SK-N-SH (cell line): Measurements from ENCODE around the gene PSMA6. TPM values are rescaled to one million over a fixed set of nuclear protein-coding genes. Genes with fewer than 3 reads are reported as not detected.

ENCODE experiments used
- CTCF ChIA-PET: fragments of 300-600, 350-600 bp; formaldehyde crosslinking; extraction: SDS; loops from one replicate; lab custom pipeline; 2021; lab: Yijun Ruan, JAX
- POLR2A ChIA-PET: fragments of 350-600 bp; sonication (Branson Sonifier 250); formaldehyde crosslinking; extraction: SDS; loops from one replicate; lab custom pipeline; 2020; ENCODE audit warnings: antibody characterized with exemption, inconsistent platforms; lab: Yijun Ruan, JAX
- DNase-seq: peaks from one replicate; pipeline ENCODE4 v3.0.0; 2012
- H2AFZ ChIP-seq: fragments of 200-600 bp; sonication (generic); 2 replicates; pipeline ENCODE4 v1.8.1; 2016; ENCODE audit warnings: antibody characterized with exemption, mild to moderate bottlenecking, low read depth
- H3F3A ChIP-seq: fragments of 200-600 bp; sonication (generic); replicated peaks from 2 replicates; pipeline ENCODE3; 2016; ENCODE audit warnings: antibody characterized with exemption, mild to moderate bottlenecking; ENCODE audit not compliant: insufficient read depth
- H3K27ac ChIP-seq, 2 experiments: fragments of 200-500 bp in 1 of 2; fragments of 200-600 bp in 1 of 2; sonication (Bioruptor generic) in 1 of 2; sonication (generic), shearing (Covaris generic) in 1 of 2; 2 replicates each; pipeline versions ENCODE4 v1.5.1 to v1.6.1; 2014 to 2016; ENCODE audit warnings: low read depth in 2 of 2, inconsistent platforms in 1 of 2, low read length in 1 of 2, mild to moderate bottlenecking in 1 of 2, mixed read lengths in 1 of 2
- H3K27me3 ChIP-seq: fragments of 200-600 bp; sonication (generic), shearing (Covaris generic); 2 replicates; pipeline ENCODE4 v1.6.1; 2016; ENCODE audit warnings: mixed run types; ENCODE audit not compliant: insufficient read depth
- H3K36me3 ChIP-seq, 2 experiments: fragments of 200-500 bp in 1 of 2; fragments of 200-600 bp in 1 of 2; sonication (Bioruptor generic) in 1 of 2; sonication (generic) in 1 of 2; replicated peaks in 1 of 2; 2 replicates each; pipeline versions ENCODE3 to v1.5.1; 2014 to 2016; ENCODE audit warnings: low read length in 1 of 2, mild to moderate bottlenecking in 1 of 2; ENCODE audit not compliant: insufficient read depth in 2 of 2, control insufficient read depth in 1 of 2
- H3K4me1 ChIP-seq, 2 experiments: fragments of 200-500 bp in 1 of 2; fragments of 200-600 bp in 1 of 2; sonication (Bioruptor generic) in 1 of 2; sonication (generic), shearing (Covaris generic) in 1 of 2; 2 replicates each; pipeline versions ENCODE4 v1.5.1 to v1.6.1; 2014 to 2016; ENCODE audit warnings: low read depth in 1 of 2, low read length in 1 of 2, mixed run types in 1 of 2; ENCODE audit not compliant: insufficient read depth in 2 of 2, control insufficient read depth in 1 of 2
- H3K4me2 ChIP-seq: fragments of 200-600 bp; sonication (generic), shearing (Covaris generic); 2 replicates; pipeline ENCODE4 v1.6.1; 2017; ENCODE audit warnings: mixed run types
- H3K4me3 ChIP-seq, 2 experiments: fragments of 200-500 bp in 1 of 2; fragments of 200-600 bp in 1 of 2; sonication (Bioruptor generic) in 1 of 2; sonication (generic), shearing (Covaris generic) in 1 of 2; 2 replicates each; pipeline versions ENCODE4 v1.5.1 to v1.8.1; 2014 to 2016; ENCODE audit warnings: low read depth in 2 of 2, inconsistent platforms in 1 of 2, low read length in 1 of 2, mild to moderate bottlenecking in 1 of 2, mixed read lengths in 1 of 2, moderate library complexity in 1 of 2
- H3K79me2 ChIP-seq: fragments of 200-600 bp; sonication (generic); 2 replicates; pipeline ENCODE4 v1.8.1; 2017; ENCODE audit warnings: mild to moderate bottlenecking; ENCODE audit not compliant: insufficient read depth
- H3K9ac ChIP-seq: fragments of 200-600 bp; sonication (generic); 2 replicates; pipeline ENCODE4 v1.6.1; 2017; ENCODE audit warnings: mixed run types
- H3K9me2 ChIP-seq: fragments of 200-600 bp; sonication (generic); 2 replicates; pipeline ENCODE4 v1.6.1; 2017; ENCODE audit warnings: mixed run types
- H3K9me3 ChIP-seq: fragments of 200-600 bp; sonication (generic); 2 replicates; pipeline ENCODE4 v1.6.1; 2017; ENCODE audit warnings: mixed run types, mild to moderate bottlenecking, moderate library complexity
- H4K20me1 ChIP-seq: fragments of 200-600 bp; sonication (generic); 2 replicates; pipeline ENCODE4 v1.6.1; 2017; ENCODE audit warnings: mild to moderate bottlenecking, mixed run types; ENCODE audit not compliant: insufficient read depth
- CHD2 ChIP-seq: fragments of 150-350 bp; IDR thresholded peaks from 2 replicates; pipeline ENCODE4 v1.6.1; 2018; ENCODE audit warnings: low read length; ENCODE audit not compliant: partially characterized antibody
- ELF1 ChIP-seq: IDR thresholded peaks from 2 replicates; pipeline ENCODE4 v1.4.0; 2012
- EP300 ChIP-seq, 2 experiments: IDR thresholded peaks; 2 replicates each; pipeline versions ENCODE4 v1.4.0 to v1.6.1; 2012; ENCODE audit warnings: borderline replicate concordance in 1 of 2, low read depth in 1 of 2, low read length in 1 of 2
- EZH2phosphoT487 ChIP-seq: fragments of 200-600 bp; sonication (generic); IDR thresholded peaks from 2 replicates; pipeline ENCODE4 v1.6.1; 2017; ENCODE audit warnings: low read depth, mixed run types, mild to moderate bottlenecking, antibody characterized with exemption, moderate library complexity, borderline replicate concordance
- GABPA ChIP-seq: IDR thresholded peaks from 2 replicates; pipeline ENCODE4 v1.4.0; 2012; ENCODE audit warnings: low read depth, mild to moderate bottlenecking
- IRF3 ChIP-seq: fragments of 150-350 bp; IDR thresholded peaks from 2 replicates; pipeline ENCODE4 v1.6.1; 2016; ENCODE audit warnings: mild to moderate bottlenecking, low read depth, low read length
- JUND ChIP-seq: IDR thresholded peaks from 2 replicates; pipeline ENCODE4 v1.4.0; 2012
- MAX ChIP-seq: IDR thresholded peaks from 2 replicates; pipeline ENCODE4 v1.4.0; 2012; ENCODE audit warnings: low read depth
- MEF2A ChIP-seq: IDR thresholded peaks from 2 replicates; pipeline ENCODE4 v1.4.0; 2012; ENCODE audit warnings: low read depth, borderline replicate concordance
- NFIC ChIP-seq: IDR thresholded peaks from 2 replicates; pipeline ENCODE4 v1.4.0; 2012; ENCODE audit warnings: borderline replicate concordance
- PBX3 ChIP-seq: IDR thresholded peaks from 2 replicates; pipeline ENCODE4; 2012
- POLR2AphosphoS5 ChIP-seq: IDR thresholded peaks from 2 replicates; pipeline ENCODE4 v1.6.1; 2012; ENCODE audit warnings: low read depth, low read length
- REST ChIP-seq: IDR thresholded peaks from 2 replicates; pipeline ENCODE4 v1.6.1; 2012; ENCODE audit warnings: mild to moderate bottlenecking, low read depth, low read length, moderate library complexity
- RFX5 ChIP-seq: IDR thresholded peaks from 2 replicates; pipeline ENCODE4 v1.6.1; 2012; ENCODE audit warnings: mild to moderate bottlenecking, improper control_type of control experiment, low read length
- SMC3 ChIP-seq: IDR thresholded peaks from 2 replicates; pipeline ENCODE4 v1.6.1; 2012; ENCODE audit warnings: low read depth, low read length, improper control_type of control experiment
- TAF1 ChIP-seq: IDR thresholded peaks from 2 replicates; pipeline ENCODE4 v1.6.1; 2012; ENCODE audit warnings: low read depth, mild to moderate bottlenecking, low read length, moderate library complexity, borderline replicate concordance
- WGBS: methylation state at CpG from one replicate; pipeline ENCODE4 v1.1.6; 2017; ENCODE audit warnings: low lambda C conversion rate; 5-methylcytosine and 5-hydroxymethylcytosine counted together
- polyA plus RNA-seq, 3 experiments: library from polyadenylated mRNA; depleted of rRNA; stranded (reverse); fragments of >200 nt; gene quantifications; 2 replicates each; pipeline ENCODE4 v1.2.3, GENCODE V29; 2012
- TF ChIP-seq, protein P1 (sequence below): fragments of 150-350 bp; IDR thresholded peaks from 2 replicates; pipeline ENCODE4 v1.6.1; 2017; ENCODE audit warnings: antibody characterized with exemption, low read length, low read depth, borderline replicate concordance

Gene PSMA6
- polyA plus RNA-seq, 1 of the 3 experiments (the other 2 are of a cell fraction): 174 TPM

DNA sequence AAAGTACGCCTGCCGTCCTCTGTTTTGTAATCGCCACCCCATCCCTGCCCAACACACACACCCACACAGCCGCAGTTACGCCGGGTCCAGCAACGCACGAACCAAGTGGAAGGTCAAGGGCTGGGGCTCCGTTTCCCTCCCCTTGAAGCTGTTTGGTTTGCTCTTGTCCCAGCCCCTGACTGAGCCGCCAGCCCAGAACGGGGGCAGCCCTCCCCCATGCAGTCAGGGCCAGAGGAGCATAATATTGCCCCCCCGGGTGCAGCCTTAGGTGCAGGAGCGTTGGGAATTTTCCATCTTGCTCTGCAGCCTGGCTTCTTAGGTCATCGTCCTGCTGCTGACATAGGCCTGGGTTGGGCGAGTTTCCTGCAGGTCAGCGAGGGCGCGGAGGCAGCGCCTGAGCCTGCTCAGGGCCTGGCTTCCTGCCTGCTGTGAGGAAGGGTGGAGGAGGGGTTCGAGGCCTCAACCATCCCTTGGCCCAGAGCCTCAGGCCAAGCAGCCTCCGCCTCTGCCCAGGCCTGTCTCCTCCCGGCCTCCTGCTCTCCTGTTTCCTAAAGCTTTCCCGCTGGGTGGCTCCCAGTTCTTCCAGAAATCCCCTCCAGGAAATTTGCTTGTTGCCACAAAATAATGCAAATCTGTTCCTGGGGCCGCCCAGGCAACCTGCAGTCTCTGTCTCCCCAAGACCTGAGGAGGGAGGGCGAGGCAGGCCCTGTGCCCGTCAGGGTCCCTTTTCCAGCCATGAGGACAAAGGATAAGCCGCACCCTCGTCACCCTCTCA, 44.5 kb downstream of the PSMA6 start:
- no peak overlapping the region for H3K4me3 ChIP-seq
- H3K27me3 ChIP-seq: no peaks in the 10 kb centered on the region
- no peaks in the 10 kb centered on the region for H3K9me2 ChIP-seq
- peaks cover 7 to 28% of the 10 kb centered on the region in 2 experiments; a peak in 2 of 4 replicates for H3K4me1 ChIP-seq
- DNase-seq: peak; percentile 42
- H3F3A ChIP-seq: no peaks in the 10 kb centered on the region
- no peak for TF ChIP-seq POLR2AphosphoS5
- TF ChIP-seq NFIC: 0 out of 2 replicates have a peak, but pooled peaks have one; percentile 9
- H3K9ac ChIP-seq: no peak overlapping the region
- WGBS: 75% methylated on average over 17 of the region's 28 CpGs
- ChIA-PET CTCF (interaction anchor here (0.7 kb wide), 1 partner anchor 20 kb away, joined by 3 read pairs; no protein-coding TSS in a partner anchor), POLR2A (no interaction called here)
- H3K79me2 ChIP-seq: no peaks in the 10 kb centered on the region
- H2AFZ ChIP-seq: peak overlapping the region; percentile 33; the same call in 1 of the 2 replicates
- no peak overlapping the region for H3K4me2 ChIP-seq
- no peaks in the 10 kb centered on the region for H3K36me3 ChIP-seq
- H4K20me1 ChIP-seq: no peaks in the 10 kb centered on the region
- no peak overlapping the region; a peak in 1 of 4 replicates for H3K27ac ChIP-seq
- H3K9me3 ChIP-seq: no peaks in the 10 kb centered on the region

GRCh38 chr14:35337269-35338255, 45.4 kb downstream of the PSMA6 start:
- Histone ChIP-seq H3K27me3 (no peaks in the 10 kb centered on the region), H3K9me3 (no peaks in the 10 kb centered on the region), H3K4me2 (no peak overlapping the region), H3K9ac (no peak overlapping the region), H2AFZ (peak overlapping the region; percentile 33; the same call in 1 of the 2 replicates), H3F3A (no peaks in the 10 kb centered on the region), H3K4me3 (no peak overlapping the region), H3K27ac (no peak overlapping the region; a peak in 1 of 4 replicates), H3K9me2 (no peaks in the 10 kb centered on the region), H3K36me3 (no peaks in the 10 kb centered on the region), H3K4me1 (peaks cover 14 to 34% of the 10 kb centered on the region in 2 experiments; a peak in 2 of 4 replicates), H4K20me1 (no peaks in the 10 kb centered on the region), H3K79me2 (no peaks in the 10 kb centered on the region)
- TF ChIP-seq, protein P1, sequence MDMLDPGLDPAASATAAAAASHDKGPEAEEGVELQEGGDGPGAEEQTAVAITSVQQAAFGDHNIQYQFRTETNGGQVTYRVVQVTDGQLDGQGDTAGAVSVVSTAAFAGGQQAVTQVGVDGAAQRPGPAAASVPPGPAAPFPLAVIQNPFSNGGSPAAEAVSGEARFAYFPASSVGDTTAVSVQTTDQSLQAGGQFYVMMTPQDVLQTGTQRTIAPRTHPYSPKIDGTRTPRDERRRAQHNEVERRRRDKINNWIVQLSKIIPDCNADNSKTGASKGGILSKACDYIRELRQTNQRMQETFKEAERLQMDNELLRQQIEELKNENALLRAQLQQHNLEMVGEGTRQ: no peak
- TF ChIP-seq PBX3: no peak
- TF ChIP-seq IRF3: no peak
- TF ChIP-seq TAF1: no peak
- no peak for TF ChIP-seq MEF2A
- TF ChIP-seq REST: no peak
- TF ChIP-seq JUND: no peak
- no peak for TF ChIP-seq EZH2phosphoT487
- no peak for TF ChIP-seq CHD2
- no peak for TF ChIP-seq GABPA
- no peak for TF ChIP-seq SMC3
- TF ChIP-seq MAX: no peak
- TF ChIP-seq EP300 (IDR thresholded peaks at IDR 0.05; ENCODE audit: borderline replicate concordance in 1 of 2, low read depth in 1 of 2, low read length in 1 of 2): no peak
- no peak for TF ChIP-seq RFX5
- TF ChIP-seq ELF1: no peak
- POLR2A ChIA-PET: no interaction called here
- WGBS: 92% methylated on average over 7 of the region's 10 CpGs
- CTCF ChIA-PET: interaction anchor here (1.2 kb wide), 1 partner anchor 19 kb away, joined by 3 read pairs; no protein-coding TSS in a partner anchor
- DNase-seq: peak; percentile 20
